COLO829 (cell line): ENCODE measurements around the gene CAMK2G.
"Not testable (repeated sequence)": the region's sequence is repeated elsewhere in the genome, so short reads cannot be mapped to it uniquely, and the experiment has no call there.

Source experiments
- DNase-seq: peaks from one replicate; pipeline ENCODE4 v3.0.0; 2012; ENCODE audit warnings: low spot score

The CAMK2G gene

GRCh38 chr10:73840056-73840402 lies 34.3 kb downstream of the CAMK2G start:
- no peak for DNase-seq

GRCh38 chr10:73839276-73839966 lies 34.9 kb downstream of the CAMK2G start:
- no peak for DNase-seq

- DNase-seq, result no peak
These were observed 35.5 kb downstream of the CAMK2G start for GRCh38 chr10:73838827-73839226.

- no peak for DNase-seq
These were observed 36.3 kb downstream of the CAMK2G start for GRCh38 chr10:73838008-73838567.

- no peak for DNase-seq
These were observed 37.3 kb downstream of the CAMK2G start for GRCh38 chr10:73837072-73837471.

- DNase-seq, result no peak
These were observed 37.9 kb downstream of the CAMK2G start for GRCh38 chr10:73836427-73836980.

- DNase-seq, result not testable (repeated sequence)
These were observed 45.3 kb downstream of the CAMK2G start for GRCh38 chr10:73829090-73829489.

GRCh38 chr10:73828161-73828560 lies 46.2 kb downstream of the CAMK2G start:
- no peak for DNase-seq

- DNase-seq, result peak; percentile 23
These were observed 46.8 kb downstream of the CAMK2G start for GRCh38 chr10:73827346-73828089.

- no peak for DNase-seq
These were observed 50.1 kb downstream of the CAMK2G start for GRCh38 chr10:73824146-73824725.

- no peak for DNase-seq
These were observed 51.0 kb downstream of the CAMK2G start for GRCh38 chr10:73823391-73823790.

GRCh38 chr10:73819513-73820093 lies 54.8 kb downstream of the CAMK2G start:
- no peak for DNase-seq

GRCh38 chr10:73819081-73819480 lies 55.3 kb downstream of the CAMK2G start:
- DNase-seq, result no peak

- no peak for DNase-seq
These were observed 56.0 kb downstream of the CAMK2G start for GRCh38 chr10:73818402-73818801.

- DNase-seq, result no peak
These were observed 56.5 kb downstream of the CAMK2G start for GRCh38 chr10:73817826-73818225.

GRCh38 chr10:73816917-73817729 lies 57.2 kb downstream of the CAMK2G start:
- no peak for DNase-seq

- DNase-seq, result no peak
These were observed 58.7 kb downstream of the CAMK2G start for GRCh38 chr10:73815719-73816030.

GRCh38 chr10:73814896-73815718 lies 59.2 kb downstream of the CAMK2G start:
- peak; percentile 28 for DNase-seq

- no peak for DNase-seq
These were observed 60.0 kb downstream of the CAMK2G start for GRCh38 chr10:73814276-73814895.

- no peak for DNase-seq
These were observed 61.0 kb downstream of the CAMK2G start for GRCh38 chr10:73813333-73813732.
